Body of pancreas (tissue), 4 donors: ENCODE measurements around the gene KLHDC7B. TPM values are rescaled to one million over a fixed set of nuclear protein-coding genes. Genes with fewer than 3 reads are reported as not detected.

Experiments used
- ATAC-seq: fragments of 150-250 bp; one replicate; pipeline ENCODE4 v1.9.1; 2016
- DNase-seq, 4 donors: peaks; one replicate each; pipeline ENCODE4 v3.0.0-alpha.2; 2019
- H3K27ac ChIP-seq, 4 donors: fragments of 200-600 bp; sonication (generic); 1 replicate in 3 of 4; 2 replicates in 1 of 4; pipeline versions ENCODE4 v1.5.1 to v1.6.1; 2016 to 2019; ENCODE audit warnings: mild to moderate bottlenecking in 1 of 4, mixed read lengths in 1 of 4, moderate library complexity in 1 of 4
- H3K27me3 ChIP-seq, 2 donors: fragments of 200-600 bp; sonication (generic); one replicate each; pipeline ENCODE4 v1.6.0; 2016; ENCODE audit warnings: mild to moderate bottlenecking in 1 of 2
- H3K36me3 ChIP-seq, 2 donors: fragments of 200-600 bp; sonication (generic); replicated peaks in 1 of 2; 2 replicates each; pipeline ENCODE4 v1.5.1; 2016; ENCODE audit warnings: low read depth in 2 of 2; ENCODE audit not compliant: insufficient read depth in 1 of 2
- H3K4me1 ChIP-seq: fragments of 200-600 bp; sonication (generic); one replicate; pipeline ENCODE4 v1.6.0; 2016
- H3K4me3 ChIP-seq, 2 donors: fragments of 200-600 bp; sonication (generic); 1 replicate in 1 of 2; 2 replicates in 1 of 2; pipeline ENCODE4 v1.5.1; 2016 to 2019
- H3K9me3 ChIP-seq, 3 donors: fragments of 200-600 bp; sonication (generic); 1 replicate in 2 of 3; 2 replicates in 1 of 3; pipeline ENCODE4 v1.5.1; 2016
- CTCF ChIP-seq, 7 experiments: fragments of 450-650 bp in 4 of 7; fragments of 200-600 bp in 3 of 7; sonication (generic) in 3 of 7; IDR thresholded peaks; one replicate each; pipeline ENCODE4 v1.5.1; 2016 to 2019; ENCODE audit warnings: antibody characterized with exemption in 7 of 7
- POLR2A ChIP-seq, 3 donors: fragments of 450-650 bp; IDR thresholded peaks; one replicate each; pipeline ENCODE4 v1.6.1; 2016; ENCODE audit warnings: antibody characterized with exemption in 3 of 3, mild to moderate bottlenecking in 2 of 3
- WGBS, 2 donors: methylation state at CpG; one replicate each; pipeline ENCODE4 v1.1.5; 2017; 5-methylcytosine and 5-hydroxymethylcytosine counted together
- intact Hi-C: fragments of 100-400 bp; cut with DNase I; formaldehyde crosslinking; loops from one replicate; pipeline ENCODE4 v1.15.1; 2023
- total RNA-seq, 2 donors: library from RNA; depleted of rRNA; stranded (reverse); fragments of >200 nt; gene quantifications; one replicate each; pipeline ENCODE4 v1.1.0, GENCODE V29; 2016

The KLHDC7B gene
- total RNA-seq, 2 donors from 2014 or later = not detected

DNA sequence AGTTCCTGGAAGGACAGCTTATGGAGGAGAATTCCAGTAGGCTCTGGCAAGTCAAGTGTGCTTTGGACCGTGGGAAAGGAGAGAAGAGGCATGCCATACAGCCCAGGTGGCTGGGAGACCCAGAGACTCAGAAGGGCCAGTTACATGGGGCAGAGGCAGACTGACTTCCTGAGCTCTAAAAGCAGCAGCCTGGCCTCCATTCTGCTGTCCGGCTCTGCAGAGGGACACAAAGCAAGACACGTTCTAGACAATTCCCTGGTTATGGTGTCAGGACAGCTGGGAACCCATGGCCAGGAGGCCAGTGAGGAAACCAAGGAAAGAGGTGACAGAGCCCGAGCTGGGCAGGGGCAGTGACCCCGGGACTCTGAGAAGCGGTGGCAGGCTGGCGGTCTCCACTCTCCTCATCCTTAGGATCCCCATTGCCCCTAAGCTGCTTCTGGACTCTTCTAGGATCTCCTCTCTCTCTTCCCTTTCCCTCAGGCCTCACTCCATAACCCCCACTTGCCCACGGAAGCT lies 29.8 kb downstream of the KLHDC7B start:
- Histone ChIP-seq H3K4me3 (no peak overlapping the region), H3K27me3 (no peaks in the 10 kb centered on the region), H3K9me3 (no peaks in the 10 kb centered on the region), H3K27ac (no peak overlapping the region), H3K36me3 (no peaks in the 10 kb centered on the region), H3K4me1 (peaks cover 14% of the 10 kb centered on the region)
- ATAC-seq (no peak), DNase-seq (no peak)
- 51 to 82% methylated on average over 4 to 8 of the region's 8 CpGs for WGBS, 2 donors
- TF ChIP-seq CTCF (IDR thresholded peaks at IDR 0.05) (no peak), POLR2A (IDR thresholded peaks at IDR 0.05) (no peak)
- intact Hi-C loops = no loop called here

DNA sequence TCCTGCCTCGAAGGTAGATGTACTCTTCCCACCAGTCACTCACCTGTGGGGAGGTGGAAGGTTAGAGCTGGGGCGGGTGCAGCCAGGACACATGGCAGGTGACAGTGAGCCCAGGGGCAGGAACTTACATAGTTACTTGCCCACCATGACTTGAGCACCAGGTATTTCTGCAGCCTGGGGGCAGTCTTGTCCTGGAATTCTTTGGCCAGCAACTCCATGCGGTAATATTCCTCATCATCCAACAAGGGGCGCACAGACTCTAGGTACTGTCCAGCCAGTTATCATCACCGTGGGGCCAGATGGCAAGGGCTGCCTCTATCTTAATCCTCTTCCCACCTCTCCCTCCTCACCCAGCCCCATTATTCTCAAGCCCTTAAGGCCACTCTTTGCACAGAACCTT lies 30.4 kb downstream of the KLHDC7B start:
- H3K4me1 ChIP-seq = peaks cover 15% of the 10 kb centered on the region
- H3K9me3 ChIP-seq = no peaks in the 10 kb centered on the region
- H3K4me3 ChIP-seq = no peak overlapping the region
- intact Hi-C loops = no loop called here
- TF ChIP-seq CTCF (IDR thresholded peaks at IDR 0.05) = peak in 4 of 7 experiments; percentile 26 to 44 (median 33)
- no peak for TF ChIP-seq POLR2A (IDR thresholded peaks at IDR 0.05)
- WGBS, 2 donors = 50 to 66% methylated on average over 4 to 5 of the region's 5 CpGs
- no peaks in the 10 kb centered on the region for H3K27me3 ChIP-seq
- ATAC-seq (no peak), DNase-seq (peak in 2 of 4 donors; percentile 28 to 34)
- H3K27ac ChIP-seq = no peak overlapping the region
- H3K36me3 ChIP-seq = no peaks in the 10 kb centered on the region

- ATAC-seq = no peak
Observed at GRCh38 chr22:50576806-50577696, 31.4 kb downstream of the KLHDC7B start.

DNA sequence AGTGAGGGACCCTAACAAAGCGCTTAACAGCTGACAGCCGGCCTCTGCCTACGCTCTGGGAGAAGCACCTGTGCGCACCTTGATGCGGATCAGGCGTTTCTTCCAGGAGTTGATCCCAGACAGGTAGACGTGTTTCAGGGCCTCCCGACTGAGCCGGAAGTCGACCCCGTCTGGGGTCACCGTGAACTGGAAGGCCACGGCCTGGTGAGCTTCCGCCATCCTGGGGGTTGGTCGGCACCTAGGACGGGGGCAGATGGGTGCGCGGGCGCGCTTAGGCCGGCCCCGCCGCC lies 31.9 kb downstream of the KLHDC7B start:
- TF ChIP-seq CTCF (IDR thresholded peaks at IDR 0.05) (no peak), POLR2A (IDR thresholded peaks at IDR 0.05) (no peak)
- no peaks in the 10 kb centered on the region for H3K36me3 ChIP-seq
- H3K27me3 ChIP-seq = no peaks in the 10 kb centered on the region
- H3K9me3 ChIP-seq = no peaks in the 10 kb centered on the region
- H3K27ac ChIP-seq = no peak overlapping the region
- no peak for ATAC-seq
- 77 to 97% methylated on average over 5 to 19 of the region's 23 CpGs for WGBS, 2 donors
- H3K4me1 ChIP-seq = peaks cover 25% of the 10 kb centered on the region
- H3K4me3 ChIP-seq = no peak overlapping the region
- no peak for DNase-seq
- intact Hi-C loops = no loop called here

More at GRCh38 chr22:50576806-50577696, 31.4 kb downstream of the KLHDC7B start:
- Histone ChIP-seq H3K4me3 (no peak overlapping the region), H3K36me3 (no peaks in the 10 kb centered on the region), H3K27ac (no peak overlapping the region), H3K9me3 (no peaks in the 10 kb centered on the region), H3K27me3 (no peaks in the 10 kb centered on the region), H3K4me1 (peaks cover 25% of the 10 kb centered on the region)
- intact Hi-C loops = no loop called here
- WGBS, 2 donors = 84 to 89% methylated on average over 14 to 18 of the region's 18 CpGs
- TF ChIP-seq POLR2A (IDR thresholded peaks at IDR 0.05) (no peak), CTCF (IDR thresholded peaks at IDR 0.05) (no peak)
- no peak for DNase-seq
